ENCODE results near the gene RAB36.

RAB36 gene

GRCh38 chr22:23109079-23109347, 36.3 kb upstream of the RAB36 start:
- H3K36me3 ChIP-seq (ENCODE audit: insufficient read depth, low read length) = no peaks in the 10 kb centered on the region
- no peak overlapping the region for H2AFZ ChIP-seq (ENCODE audit: low read length)
- H3K9me2 ChIP-seq (replicated peaks; ENCODE audit: low read depth, low read length) = no peaks in the 10 kb centered on the region
- H3K79me2 ChIP-seq (ENCODE audit: insufficient read depth, low read length) = no peaks in the 10 kb centered on the region
- no peak for TF ChIP-seq EZH2phosphoT487 (IDR thresholded peaks at IDR 0.05; ENCODE audit: borderline replicate concordance)
- TF ChIP-seq CTCF (conservative IDR thresholded peaks at IDR 0.05; ENCODE audit: low read length) = no peak
- H3K4me3 ChIP-seq (ENCODE audit: low read length, poor library complexity, severe bottlenecking) = no peak overlapping the region
- H3K27me3 ChIP-seq (ENCODE audit: insufficient read depth, low read length, poor library complexity, severe bottlenecking) = no peaks in the 10 kb centered on the region
- H3F3A ChIP-seq (ENCODE audit: low read depth) = no peaks in the 10 kb centered on the region
- peaks cover 8% of the 10 kb centered on the region for H3K4me1 ChIP-seq (ENCODE audit: insufficient read depth, low read length, poor library complexity, severe bottlenecking)
- H3K4me2 ChIP-seq (ENCODE audit: low read depth, low read length, poor library complexity, severe bottlenecking) = no peak overlapping the region
- no peaks in the 10 kb centered on the region for H4K20me1 ChIP-seq (ENCODE audit: insufficient read depth, low read length, poor library complexity, severe bottlenecking)
- no peaks in the 10 kb centered on the region for H3K9me3 ChIP-seq (ENCODE audit: insufficient read depth, low read depth, low read length)
- H3K9ac ChIP-seq (ENCODE audit: low read depth, low read length, poor library complexity, severe bottlenecking) = no peak overlapping the region

GRCh38 chr22:23109441-23109978, 35.8 kb upstream of the RAB36 start:
- Histone ChIP-seq H3F3A (ENCODE audit: low read depth) (no peaks in the 10 kb centered on the region), H3K27me3 (ENCODE audit: insufficient read depth, low read length, poor library complexity, severe bottlenecking) (no peaks in the 10 kb centered on the region), H3K9me3 (ENCODE audit: insufficient read depth, low read depth, low read length) (no peaks in the 10 kb centered on the region), H3K4me1 (ENCODE audit: insufficient read depth, low read length, poor library complexity, severe bottlenecking) (peaks cover 8% of the 10 kb centered on the region), H3K4me3 (ENCODE audit: low read length, poor library complexity, severe bottlenecking) (no peak overlapping the region), H4K20me1 (ENCODE audit: insufficient read depth, low read length, poor library complexity, severe bottlenecking) (no peaks in the 10 kb centered on the region), H3K36me3 (ENCODE audit: insufficient read depth, low read length) (no peaks in the 10 kb centered on the region), H3K79me2 (ENCODE audit: insufficient read depth, low read length) (no peaks in the 10 kb centered on the region), H3K4me2 (ENCODE audit: low read depth, low read length, poor library complexity, severe bottlenecking) (no peak overlapping the region), H3K9me2 (replicated peaks; ENCODE audit: low read depth, low read length) (no peaks in the 10 kb centered on the region), H2AFZ (ENCODE audit: low read length) (no peak overlapping the region), H3K9ac (ENCODE audit: low read depth, low read length, poor library complexity, severe bottlenecking) (no peak overlapping the region)
- TF ChIP-seq EZH2phosphoT487 (IDR thresholded peaks at IDR 0.05; ENCODE audit: borderline replicate concordance) (no peak), CTCF (conservative IDR thresholded peaks at IDR 0.05; ENCODE audit: low read length) (no peak)

DNA sequence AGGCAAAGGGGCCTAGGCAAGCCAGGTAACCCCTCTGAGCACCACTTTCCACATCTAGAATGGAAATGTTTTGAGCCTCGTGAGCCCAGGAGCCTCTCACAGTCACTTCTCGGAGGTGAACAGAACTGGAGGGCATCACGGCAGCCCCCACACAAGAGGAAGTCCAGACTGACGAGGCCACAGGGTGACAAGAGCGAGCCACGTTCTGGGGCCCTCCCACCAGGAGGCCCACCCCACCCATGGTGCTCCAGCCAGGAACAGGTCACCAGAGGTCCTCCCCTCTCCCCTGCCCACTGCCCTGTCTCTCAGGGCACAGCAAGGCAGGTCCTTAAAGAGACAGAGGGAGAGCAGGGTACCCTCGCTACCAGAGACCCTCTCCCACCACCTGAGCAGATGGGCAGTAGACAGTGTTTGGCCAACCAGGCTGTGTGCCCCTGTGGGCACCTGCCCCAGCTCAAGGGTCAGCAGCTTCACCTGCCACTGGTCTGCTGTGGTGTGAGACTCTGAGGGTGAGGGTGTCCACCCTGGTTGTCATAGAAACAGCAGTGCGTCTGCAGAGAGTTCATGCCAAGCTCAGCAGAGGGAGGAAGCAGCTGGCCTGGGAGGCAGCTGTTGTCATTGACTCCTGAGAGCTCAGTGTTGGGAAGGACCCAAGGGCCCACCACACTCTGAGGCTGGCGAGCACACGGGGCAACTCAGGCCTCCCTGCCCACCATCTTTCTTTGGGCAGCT, 34.9 kb upstream of the RAB36 start:
- Histone ChIP-seq H3K9me3 (ENCODE audit: insufficient read depth, low read depth, low read length) (no peaks in the 10 kb centered on the region), H3K4me2 (ENCODE audit: low read depth, low read length, poor library complexity, severe bottlenecking) (no peak overlapping the region), H3F3A (ENCODE audit: low read depth) (no peaks in the 10 kb centered on the region), H3K9me2 (replicated peaks; ENCODE audit: low read depth, low read length) (no peaks in the 10 kb centered on the region), H3K4me3 (ENCODE audit: low read length, poor library complexity, severe bottlenecking) (no peak overlapping the region), H4K20me1 (ENCODE audit: insufficient read depth, low read length, poor library complexity, severe bottlenecking) (no peaks in the 10 kb centered on the region), H3K36me3 (ENCODE audit: insufficient read depth, low read length) (no peaks in the 10 kb centered on the region), H3K4me1 (ENCODE audit: insufficient read depth, low read length, poor library complexity, severe bottlenecking) (peaks cover 8% of the 10 kb centered on the region), H3K79me2 (ENCODE audit: insufficient read depth, low read length) (no peaks in the 10 kb centered on the region), H2AFZ (ENCODE audit: low read length) (no peak overlapping the region), H3K27me3 (ENCODE audit: insufficient read depth, low read length, poor library complexity, severe bottlenecking) (no peaks in the 10 kb centered on the region), H3K9ac (ENCODE audit: low read depth, low read length, poor library complexity, severe bottlenecking) (no peak overlapping the region)
- no peak for TF ChIP-seq CTCF (conservative IDR thresholded peaks at IDR 0.05; ENCODE audit: low read length)
- TF ChIP-seq EZH2phosphoT487 (IDR thresholded peaks at IDR 0.05; ENCODE audit: borderline replicate concordance) = no peak
